Caco-2 (cell line): ENCODE results near the gene TBC1D10B. TPM values are rescaled to one million over a fixed set of nuclear protein-coding genes. Genes with fewer than 3 reads are reported as not detected.
"Not testable (repeated sequence)": the region's sequence is repeated elsewhere in the genome, so short reads cannot be mapped to it uniquely, and the experiment has no call there.

Experiments used
- BruUV-seq: library from RNA; stranded (reverse); fragments of 400-500 nt; replicated peaks from 2 replicates; lab custom pipeline; 2021; lab: Mats Ljungman, UMichigan
- CTCF ChIA-PET: fragments of 300-600 bp; sonication (Branson Sonifier 250); formaldehyde crosslinking; loops from one replicate; lab custom pipeline; 2022; ENCODE audit warnings: antibody characterized with exemption; lab: Charles Lee
- POLR2A ChIA-PET: fragments of 300-600 bp; sonication (Branson Sonifier 250); formaldehyde crosslinking; loops from one replicate; lab custom pipeline; 2022; ENCODE audit warnings: antibody characterized with exemption; lab: Charles Lee
- DNase-seq, 2 experiments: peaks; one replicate each; pipeline versions ENCODE4 v3.0.0 to v3.0.0-alpha.2; 2020 to 2022
- H3K27me3 ChIP-seq: replicated peaks from 2 replicates; pipeline ENCODE4 v1.6.0; 2011; ENCODE audit warnings: low read length; ENCODE audit not compliant: control insufficient read depth, insufficient read depth
- H3K36me3 ChIP-seq: 2 replicates; pipeline ENCODE4 v1.5.1; 2011; ENCODE audit warnings: low read length; ENCODE audit not compliant: control insufficient read depth, insufficient read depth
- H3K4me1 ChIP-seq: fragments of 250-450 bp; sonication (Bioruptor Pico); 2 replicates; pipeline ENCODE4 v1.5.1; 2020; ENCODE audit warnings: mild to moderate bottlenecking
- H3K4me3 ChIP-seq: 2 replicates; pipeline ENCODE4 v1.5.1; 2011; ENCODE audit warnings: low read depth, mild to moderate bottlenecking, control low read depth, low read length
- H3K9me3 ChIP-seq: fragments of 250-450 bp; sonication (Bioruptor Pico); 2 replicates; pipeline ENCODE4 v1.5.1; 2020; ENCODE audit warnings: mild to moderate bottlenecking, moderate library complexity
- H3K27ac Mint-ChIP-seq: one replicate; pipeline ENCODE4 v1.8.0; 2022; ENCODE audit warnings: mixed read lengths; ENCODE audit not compliant: unreplicated experiment
- H3K27me3 Mint-ChIP-seq: one replicate; pipeline ENCODE4 v1.8.0; 2022; ENCODE audit warnings: mixed read lengths; ENCODE audit not compliant: insufficient read depth, unreplicated experiment
- H3K36me3 Mint-ChIP-seq: one replicate; pipeline ENCODE4 v1.8.0; 2022; ENCODE audit warnings: mild to moderate bottlenecking, mixed read lengths; ENCODE audit not compliant: insufficient read depth, unreplicated experiment
- H3K4me1 Mint-ChIP-seq: one replicate; pipeline ENCODE4 v1.8.0; 2022; ENCODE audit warnings: low read depth, mixed read lengths; ENCODE audit not compliant: unreplicated experiment
- H3K4me3 Mint-ChIP-seq: one replicate; pipeline ENCODE4 v1.8.0; 2022; ENCODE audit warnings: mild to moderate bottlenecking, moderate library complexity, mixed read lengths; ENCODE audit not compliant: unreplicated experiment
- H3K9me3 Mint-ChIP-seq: one replicate; pipeline ENCODE4 v1.8.0; 2022; ENCODE audit warnings: mixed read lengths; ENCODE audit not compliant: unreplicated experiment
- intact Hi-C: fragments of 100-400 bp; cut with micrococcal nuclease; formaldehyde crosslinking; loops from one replicate; pipeline ENCODE4 v1.10.0; 2022; ENCODE audit not compliant: unreplicated experiment
- total RNA-seq: library from RNA; stranded (reverse); gene quantifications from 2 replicates; pipeline ENCODE4 v1.2.3, GENCODE V29; 2022

TBC1D10B gene
- total RNA-seq, 1 experiment from 2014 or later, result 36.9 TPM

GRCh38 chr16:30310937-30311336, 59.4 kb downstream of the TBC1D10B start:
- intact Hi-C loops, H3K27me3 Mint-ChIP-seq, H3K27ac Mint-ChIP-seq, H3K4me3 Mint-ChIP-seq, H3K9me3 ChIP-seq, H3K4me1 Mint-ChIP-seq, H3K27me3 ChIP-seq, H3K36me3 Mint-ChIP-seq, H3K36me3 ChIP-seq, DNase-seq, CTCF ChIA-PET, H3K4me3 ChIP-seq, H3K4me1 ChIP-seq, H3K9me3 Mint-ChIP-seq, POLR2A ChIA-PET, BruUV-seq: not testable (repeated sequence)

- intact Hi-C loops, H3K27ac Mint-ChIP-seq, H3K27me3 Mint-ChIP-seq, POLR2A ChIA-PET, BruUV-seq, CTCF ChIA-PET, H3K9me3 ChIP-seq, H3K27me3 ChIP-seq, DNase-seq, H3K36me3 Mint-ChIP-seq, H3K36me3 ChIP-seq, H3K9me3 Mint-ChIP-seq, H3K4me3 ChIP-seq, H3K4me1 ChIP-seq, H3K4me3 Mint-ChIP-seq, H3K4me1 Mint-ChIP-seq: not testable (repeated sequence)
Observed at GRCh38 chr16:30309255-30309654, 61.0 kb downstream of the TBC1D10B start.

Other genes starting within 250 kb of the TBC1D10B start
- gene MAPK3, start 247.3 kb downstream of the TBC1D10B start, total RNA-seq, result 64.0 and 71.9 TPM in 2 replicates
- 0.95 and 1.2 TPM in 2 replicates for gene CORO1A, start 186.9 kb downstream of the TBC1D10B start, total RNA-seq
- gene BOLA2B, start 176.8 kb downstream of the TBC1D10B start, total RNA-seq, result 96.5 and 114 TPM in 2 replicates
- 19.1 and 19.9 TPM in 2 replicates for gene SLX1A, start 176.6 kb downstream of the TBC1D10B start, total RNA-seq
- 8.3 and 9.1 TPM in 2 replicates for gene SULT1A3, start 171.2 kb downstream of the TBC1D10B start, total RNA-seq
- gene NPIPB13, start 122.0 kb downstream of the TBC1D10B start, total RNA-seq, result 6.7 and 7.8 TPM in 2 replicates
- gene CD2BP2, start 15.2 kb downstream of the TBC1D10B start, total RNA-seq, result 50.1 and 51.8 TPM in 2 replicates
- gene MYL11, start 4.3 kb upstream of the TBC1D10B start, total RNA-seq, result 2.7 and 2.9 TPM in 2 replicates
- gene SEPTIN1, start 12.1 kb upstream of the TBC1D10B start, total RNA-seq, result 0.21 and 0.34 TPM in 2 replicates
- 12.8 and 13.4 TPM in 2 replicates for gene ZNF48, start 24.9 kb upstream of the TBC1D10B start, total RNA-seq
- 4.7 and 5.8 TPM in 2 replicates for gene ZNF771, start 37.1 kb upstream of the TBC1D10B start, total RNA-seq
- gene DCTPP1, start 59.5 kb upstream of the TBC1D10B start, total RNA-seq, result 51.1 and 53.2 TPM in 2 replicates
- gene SEPHS2, start 75.4 kb upstream of the TBC1D10B start, total RNA-seq, result 80.2 and 91.6 TPM in 2 replicates
- gene ITGAL, start 102.2 kb upstream of the TBC1D10B start, total RNA-seq, result 0.57 TPM in 1 of 2 replicates, not detected in the other
- gene ZNF768, start 156.1 kb upstream of the TBC1D10B start, total RNA-seq, result 30.3 and 30.6 TPM in 2 replicates
- gene ZNF747, start 164.4 kb upstream of the TBC1D10B start, total RNA-seq, result 6.9 and 8.1 TPM in 2 replicates
- 8.5 and 10.9 TPM in 2 replicates for gene ZNF764, start 187.9 kb upstream of the TBC1D10B start, total RNA-seq
- 6.2 and 10.0 TPM in 2 replicates for gene ZNF688, start 201.2 kb upstream of the TBC1D10B start, total RNA-seq
- 13.5 and 13.6 TPM in 2 replicates for gene ZNF785, start 215.2 kb upstream of the TBC1D10B start, total RNA-seq
- 11.4 and 11.7 TPM in 2 replicates for gene ZNF689, start 239.9 kb upstream of the TBC1D10B start, total RNA-seq